HG02938 (cell line): ENCODE measurements around the gene EXD3.
"Not testable (repeated sequence)": the region's sequence is repeated elsewhere in the genome, so short reads cannot be mapped to it uniquely, and the experiment has no call there.

Experiments used
- ATAC-seq: cut with Tn5 transposase; IDR thresholded peaks from one replicate; pipeline ENCODE4 v1.9.1; 2021; ENCODE audit warnings: mild to moderate bottlenecking, moderate library complexity; ENCODE audit not compliant: unreplicated experiment

The EXD3 gene

DNA sequence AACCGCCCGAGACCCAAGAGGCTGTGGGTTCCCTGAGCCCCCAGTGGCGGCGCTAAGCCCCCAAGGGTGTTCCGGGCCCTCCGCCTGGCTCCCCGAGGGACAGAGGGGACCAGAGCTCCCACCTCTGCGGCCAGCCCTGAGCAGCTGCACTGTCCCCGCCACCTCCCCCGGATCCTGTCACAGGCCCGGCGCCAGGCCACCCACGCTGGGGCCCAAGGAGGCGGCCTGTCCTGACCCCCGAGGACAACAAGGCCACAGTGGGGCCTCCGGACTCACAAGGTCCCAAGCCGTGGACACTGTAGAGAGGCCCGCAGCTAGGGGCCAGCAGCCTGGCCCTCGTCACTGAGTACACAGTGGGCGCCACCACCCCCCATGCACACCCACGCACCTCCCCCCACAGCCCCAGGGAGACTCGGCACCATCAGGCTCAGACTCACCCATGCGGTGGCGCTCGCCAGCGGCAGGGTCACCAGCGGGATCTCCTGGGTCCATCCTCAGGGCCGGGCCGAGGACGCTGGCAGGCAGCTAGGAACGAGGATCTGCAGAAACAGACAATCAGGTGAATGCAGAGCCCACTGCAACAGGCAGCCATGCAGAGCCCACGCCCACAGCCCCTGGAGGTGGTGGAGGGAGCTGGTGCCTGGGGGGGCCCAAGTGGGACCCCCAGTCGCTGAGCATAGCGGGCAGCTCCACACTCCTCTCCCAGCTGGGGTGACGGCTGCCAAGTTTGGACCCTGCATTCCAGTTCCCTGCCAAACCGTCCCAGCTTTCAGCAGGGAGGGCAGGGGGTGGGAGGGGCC, 27.9 kb downstream of the EXD3 start:
- ATAC-seq, result no peak

DNA sequence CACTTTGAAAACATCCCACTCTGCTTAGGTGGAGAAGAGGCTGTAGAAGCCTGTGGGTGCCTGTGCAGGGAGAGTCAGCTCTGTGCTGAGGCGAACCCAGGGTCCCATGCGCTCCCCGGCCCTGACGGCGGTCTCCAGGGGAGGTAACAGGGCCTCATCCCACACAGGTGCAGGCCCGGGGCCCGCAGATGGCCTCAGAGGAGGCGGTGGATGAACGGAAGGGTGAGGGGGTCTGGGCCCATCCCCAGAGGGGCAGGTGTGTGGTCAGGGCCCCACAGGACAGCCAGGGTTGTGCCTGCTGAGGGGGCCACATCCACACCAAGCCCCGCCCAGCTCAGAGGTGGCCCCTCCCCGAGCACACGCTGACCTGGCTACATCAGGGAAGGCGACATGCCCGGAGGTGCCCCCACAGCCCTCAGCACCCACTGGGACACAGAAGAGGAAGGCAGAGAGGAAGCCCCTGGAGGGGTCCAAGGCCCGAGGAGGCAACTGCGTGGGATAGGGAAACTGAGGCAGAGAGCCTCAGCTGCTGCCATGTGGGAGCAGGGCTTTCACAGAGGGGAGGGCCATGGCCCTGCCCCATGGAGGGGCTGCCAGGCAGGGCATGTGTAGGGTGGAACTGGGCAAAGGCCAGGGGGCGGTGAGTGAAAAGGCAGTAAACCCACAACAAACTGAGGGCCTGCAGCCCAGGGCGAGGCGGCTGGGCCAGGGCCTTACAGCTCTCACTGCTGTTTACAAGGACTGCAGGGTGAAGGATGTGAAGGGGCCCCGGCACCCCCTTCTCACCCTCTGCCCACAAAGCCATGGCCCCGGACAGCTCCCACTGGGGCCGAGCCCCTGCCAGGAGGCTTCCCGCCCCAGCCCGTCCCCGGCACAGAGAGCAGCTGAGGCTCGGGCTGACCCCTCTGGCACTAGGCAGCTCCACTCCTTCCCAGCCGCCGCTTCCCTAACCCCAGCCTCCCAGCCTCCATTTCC, 29.5 kb downstream of the EXD3 start:
- no peak for ATAC-seq

DNA sequence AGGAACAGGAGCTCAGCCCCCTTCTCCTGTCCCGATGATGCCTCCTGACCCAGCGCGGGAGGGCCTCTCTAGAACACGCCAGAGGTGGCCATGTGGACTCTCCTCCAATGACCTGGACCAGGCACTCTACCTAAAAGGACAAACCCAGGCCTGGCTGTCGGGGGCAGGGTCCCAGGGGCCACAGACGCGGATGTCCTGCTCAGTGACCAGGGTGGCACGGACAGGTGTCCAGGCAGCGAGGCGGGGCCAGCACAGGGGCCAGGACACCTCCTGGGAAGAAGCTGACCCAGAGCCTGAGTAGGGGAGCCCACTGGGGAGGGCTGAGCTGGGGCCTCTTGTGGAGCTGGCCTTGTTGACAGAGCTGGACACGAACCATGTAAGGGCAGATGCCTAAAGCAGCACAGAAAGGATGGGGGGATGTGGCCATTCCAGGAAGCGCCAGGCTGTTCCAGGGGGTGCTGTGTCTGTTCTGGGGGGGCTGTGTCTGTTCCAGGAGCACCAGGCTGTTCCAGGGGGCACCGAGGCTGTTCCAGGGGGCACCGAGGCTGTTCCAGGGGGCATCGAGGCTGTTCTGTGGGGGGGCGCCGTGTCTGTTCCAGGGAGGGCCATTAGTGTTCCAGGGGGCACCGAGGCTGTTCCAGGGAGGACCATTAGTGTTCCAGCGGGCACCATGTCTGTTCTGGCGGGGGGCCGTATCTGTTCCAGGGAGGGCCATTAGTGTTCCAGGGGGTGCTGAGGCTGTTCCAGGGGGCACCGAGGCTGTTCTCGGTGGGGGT, 30.5 kb downstream of the EXD3 start:
- no peak for ATAC-seq

DNA sequence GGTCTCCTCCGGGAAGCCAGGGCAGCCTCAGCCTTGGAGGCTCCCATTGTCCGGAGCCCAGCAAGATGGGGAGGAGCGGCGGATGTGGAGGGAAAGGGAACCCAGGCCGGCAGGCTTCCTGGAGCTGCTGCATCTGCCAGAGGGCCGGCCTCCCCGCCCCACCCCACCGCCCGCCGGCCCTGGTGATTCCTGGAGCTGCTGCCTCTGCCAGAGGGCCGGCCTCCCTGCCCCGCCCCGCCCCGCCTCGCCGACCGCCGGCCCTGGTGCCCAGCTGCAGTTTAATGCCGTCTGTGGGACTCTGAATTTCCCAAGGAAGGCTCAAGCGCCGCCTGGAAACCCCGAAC, 31.6 kb downstream of the EXD3 start:
- ATAC-seq, result no peak

GRCh38 chr9:137390553-137391410, 32.2 kb downstream of the EXD3 start:
- no peak for ATAC-seq

GRCh38 chr9:137389428-137389746, 33.6 kb downstream of the EXD3 start:
- no peak for ATAC-seq

DNA sequence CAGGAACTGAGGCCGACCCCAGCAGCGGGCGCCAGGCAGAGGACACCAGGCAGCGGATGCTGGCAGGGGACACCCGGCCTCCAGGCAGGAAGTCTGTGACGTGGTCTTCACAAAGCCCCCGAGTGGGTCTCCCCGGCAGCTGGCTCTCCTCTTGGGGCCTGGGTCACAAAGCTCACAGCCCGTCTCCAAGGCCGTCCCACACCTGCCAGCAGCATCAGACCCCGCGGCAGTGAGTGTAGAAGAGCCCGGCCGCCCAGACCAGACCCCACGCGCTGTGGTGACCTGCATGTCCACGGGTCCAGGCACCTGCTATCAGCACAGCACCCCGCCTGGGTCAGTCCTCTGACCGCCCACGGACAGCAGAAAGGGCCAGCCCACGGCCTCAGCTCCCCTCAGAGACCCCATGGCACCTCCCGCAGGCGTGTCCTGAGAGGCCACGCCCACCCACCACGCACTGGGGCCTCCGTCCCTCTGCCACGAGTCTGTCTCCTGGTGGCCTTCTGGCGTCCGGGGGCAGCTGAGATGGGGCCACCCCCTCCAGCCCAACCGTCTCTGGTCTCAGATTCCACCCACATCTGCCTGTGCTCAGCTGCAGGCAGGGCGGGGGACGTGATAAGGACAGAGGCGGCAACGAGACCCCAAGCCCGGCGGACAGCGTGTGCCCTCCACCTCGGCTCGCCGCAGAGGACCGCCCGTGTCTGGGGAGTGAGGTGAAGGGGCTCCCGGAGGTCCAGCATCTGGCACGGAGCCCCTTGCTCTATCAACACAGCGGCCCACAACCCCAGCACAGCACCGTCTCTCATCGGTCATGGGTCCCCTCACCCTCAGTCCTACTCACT, 34.2 kb downstream of the EXD3 start:
- no peak for ATAC-seq

- no peak for ATAC-seq
Observed at GRCh38 chr9:137387891-137388560, 34.9 kb downstream of the EXD3 start.

DNA sequence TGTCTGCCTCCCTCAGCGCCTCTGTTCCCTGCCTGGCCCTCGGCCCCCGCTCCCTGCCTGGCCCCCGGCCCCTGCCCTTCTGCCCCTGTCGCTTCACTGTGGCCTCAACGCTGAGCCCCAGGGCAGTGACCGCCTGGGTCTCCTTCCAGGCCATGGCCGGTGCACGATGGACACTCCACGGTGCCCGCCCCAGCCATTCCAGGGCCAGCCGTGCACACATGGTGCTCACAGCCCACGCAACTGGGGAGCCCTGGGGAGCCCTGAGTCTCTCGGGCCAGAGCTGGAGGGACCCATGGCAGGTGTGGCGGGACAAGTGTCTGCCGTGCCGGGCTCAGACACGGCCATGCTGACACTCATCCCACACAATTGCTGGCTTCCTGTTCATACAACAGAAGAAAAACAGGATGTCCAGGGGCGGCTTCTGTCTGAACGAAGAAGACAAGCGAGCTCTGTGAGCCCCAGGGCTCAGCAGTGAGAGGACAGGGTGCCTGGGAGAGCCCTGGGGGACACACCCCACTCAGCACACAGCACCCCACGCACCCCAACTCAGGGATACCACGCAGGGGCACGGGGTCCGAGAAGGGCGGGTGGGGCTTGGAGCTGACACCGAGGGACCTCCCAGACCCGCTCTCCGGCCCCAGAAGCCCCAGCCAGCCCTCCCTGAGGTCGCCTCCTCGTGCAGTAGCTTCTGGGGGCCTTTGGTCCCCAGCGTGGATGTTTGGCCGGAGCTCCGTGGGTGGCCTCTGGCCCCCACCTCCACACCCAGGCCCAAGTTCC, 35.7 kb downstream of the EXD3 start:
- no peak for ATAC-seq

GRCh38 chr9:137386507-137387113, 36.4 kb downstream of the EXD3 start:
- not testable (repeated sequence) for ATAC-seq

DNA sequence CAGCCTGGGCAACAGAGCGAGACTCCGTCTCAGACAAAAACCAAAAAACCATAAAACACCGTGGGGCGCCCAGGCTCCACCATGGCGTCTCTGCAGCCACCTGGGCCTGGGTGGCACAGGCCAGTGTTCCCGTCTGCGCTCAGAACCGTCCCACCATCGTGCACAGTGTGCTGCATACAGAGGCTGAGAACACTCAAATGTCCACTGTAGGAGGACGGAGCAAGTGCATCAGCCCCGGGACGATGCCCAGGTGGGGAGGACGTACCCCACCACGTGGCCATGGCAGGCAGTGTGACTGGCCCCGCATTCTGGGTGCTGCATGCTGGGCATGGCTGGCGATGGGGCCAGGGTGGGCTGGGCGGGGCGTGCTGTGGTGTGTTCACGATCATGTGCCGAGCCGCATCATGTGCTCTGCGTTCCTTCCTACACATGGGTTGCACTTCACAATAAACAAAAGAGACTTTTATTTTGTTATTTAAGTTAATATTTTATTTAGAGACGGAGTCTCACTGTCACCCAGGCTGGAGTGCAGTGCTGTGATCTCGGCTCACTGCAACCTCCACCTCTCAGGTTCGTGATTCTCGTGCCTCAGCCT, 37.8 kb downstream of the EXD3 start:
- no peak for ATAC-seq

- ATAC-seq, result no peak
Observed at GRCh38 chr9:137383784-137384756, 38.9 kb downstream of the EXD3 start.

- no peak for ATAC-seq
Observed at GRCh38 chr9:137383081-137383783, 39.7 kb downstream of the EXD3 start.

GRCh38 chr9:137382444-137383080, 40.4 kb downstream of the EXD3 start:
- ATAC-seq, result no peak
